WERI-Rb-1 (cell line): ENCODE measurements around the gene VRK1.

Experiments used
- DNase-seq: peaks from one replicate; pipeline ENCODE4 v3.0.0-alpha.2; 2020
- H3K27ac ChIP-seq: fragments of 250-450 bp; sonication (Bioruptor Pico); 2 replicates; pipeline ENCODE4 v1.5.1; 2020; ENCODE audit warnings: mild to moderate bottlenecking, moderate library complexity
- H3K27me3 ChIP-seq: fragments of 250-450 bp; sonication (Bioruptor Pico); 2 replicates; pipeline ENCODE4 v1.5.1; 2021; ENCODE audit warnings: mild to moderate bottlenecking, low read depth, moderate library complexity; ENCODE audit not compliant: insufficient read depth, severe bottlenecking
- H3K36me3 ChIP-seq: fragments of 250-450 bp; sonication (Bioruptor Pico); 2 replicates; pipeline ENCODE4 v1.5.1; 2020; ENCODE audit warnings: mild to moderate bottlenecking, moderate library complexity
- H3K4me3 ChIP-seq: 2 replicates; pipeline ENCODE4 v1.5.1; 2011; ENCODE audit warnings: low read depth, mild to moderate bottlenecking, control low read depth, low read length
- H3K9me3 ChIP-seq: fragments of 250-450 bp; sonication (Bioruptor Pico); 2 replicates; pipeline ENCODE4 v1.5.1; 2021; ENCODE audit warnings: mild to moderate bottlenecking, moderate library complexity; ENCODE audit not compliant: severe bottlenecking
- CTCF ChIP-seq: IDR thresholded peaks from 2 replicates; pipeline ENCODE4 v1.5.1; 2011; ENCODE audit warnings: low read depth, mild to moderate bottlenecking, control low read depth, inconsistent platforms, low read length

VRK1 gene

GRCh38 chr14:96783043-96783914 is 13.9 kb upstream of the VRK1 start:
- no peak for TF ChIP-seq CTCF
- no peak overlapping the region for H3K27ac ChIP-seq
- no peaks in the 10 kb centered on the region for H3K36me3 ChIP-seq
- H3K9me3 ChIP-seq = no peaks in the 10 kb centered on the region
- no peak overlapping the region for H3K4me3 ChIP-seq
- DNase-seq = no peak
- no peaks in the 10 kb centered on the region for H3K27me3 ChIP-seq

GRCh38 chr14:96783915-96784224 is 13.3 kb upstream of the VRK1 start:
- Histone ChIP-seq H3K9me3 (no peaks in the 10 kb centered on the region), H3K4me3 (no peak overlapping the region), H3K27me3 (no peaks in the 10 kb centered on the region), H3K36me3 (no peaks in the 10 kb centered on the region), H3K27ac (no peak overlapping the region)
- no peak for DNase-seq
- TF ChIP-seq CTCF = no peak

GRCh38 chr14:96790186-96790585 is 7.0 kb upstream of the VRK1 start:
- no peak overlapping the region for H3K4me3 ChIP-seq
- no peaks in the 10 kb centered on the region for H3K27me3 ChIP-seq
- TF ChIP-seq CTCF = no peak
- no peaks in the 10 kb centered on the region for H3K9me3 ChIP-seq
- no peaks in the 10 kb centered on the region for H3K36me3 ChIP-seq
- no peak overlapping the region for H3K27ac ChIP-seq
- DNase-seq = no peak

GRCh38 chr14:96790706-96791105 is 6.5 kb upstream of the VRK1 start:
- H3K36me3 ChIP-seq = no peaks in the 10 kb centered on the region
- H3K27me3 ChIP-seq = no peaks in the 10 kb centered on the region
- H3K27ac ChIP-seq = no peak overlapping the region
- H3K4me3 ChIP-seq = no peak overlapping the region
- peak; percentile 22 for DNase-seq
- TF ChIP-seq CTCF = no peak
- H3K9me3 ChIP-seq = no peaks in the 10 kb centered on the region

- no peaks in the 10 kb centered on the region for H3K9me3 ChIP-seq
- DNase-seq = no peak
- H3K27me3 ChIP-seq = no peaks in the 10 kb centered on the region
- H3K27ac ChIP-seq = no peak overlapping the region
- no peak overlapping the region for H3K4me3 ChIP-seq
- no peak for TF ChIP-seq CTCF
- H3K36me3 ChIP-seq = no peaks in the 10 kb centered on the region
Observed at GRCh38 chr14:96792003-96792402, 5.2 kb upstream of the VRK1 start.

GRCh38 chr14:96792591-96792990 is 4.6 kb upstream of the VRK1 start:
- Histone ChIP-seq H3K27ac (no peak overlapping the region), H3K36me3 (no peaks in the 10 kb centered on the region; the same call in 1 of the 2 replicates), H3K27me3 (no peaks in the 10 kb centered on the region), H3K9me3 (no peaks in the 10 kb centered on the region), H3K4me3 (no peak overlapping the region)
- no peak for DNase-seq
- no peak for TF ChIP-seq CTCF
